Mucosa of descending colon (tissue), 3 donors: ENCODE measurements around the gene BSG. TPM values are rescaled to one million over a fixed set of nuclear protein-coding genes. Genes with fewer than 3 reads are reported as not detected.
A peak's percentile ranks its signal among the peaks of the same experiment; 100 is the strongest.

Experiments used
- ATAC-seq: fragments of 200-7000 bp; cut with Tn5 transposase; one replicate; pipeline ENCODE4 v1.9.1; 2020; ENCODE audit warnings: mild to moderate bottlenecking, moderate library complexity
- DNase-seq, 3 donors: peaks; one replicate each; pipeline ENCODE4 v3.0.0-alpha.2; 2020
- H3K36me3 ChIP-seq: fragments of 200-600 bp; one replicate; pipeline ENCODE4 v1.8.0; 2021; ENCODE audit warnings: low read depth, mild to moderate bottlenecking
- H3K4me1 ChIP-seq: fragments of 200-600 bp; one replicate; pipeline ENCODE4 v1.8.0; 2021; ENCODE audit warnings: low read depth, mild to moderate bottlenecking
- H3K4me3 ChIP-seq: fragments of 200-600 bp; one replicate; pipeline ENCODE4 v1.8.0; 2021; ENCODE audit warnings: mild to moderate bottlenecking
- H3K9me3 ChIP-seq: fragments of 200-600 bp; one replicate; pipeline ENCODE4 v1.8.0; 2021; ENCODE audit warnings: mild to moderate bottlenecking
- CTCF ChIP-seq: fragments of 200-600 bp; IDR thresholded peaks from one replicate; pipeline ENCODE4 v1.8.0; 2022; ENCODE audit warnings: antibody characterized with exemption, mild to moderate bottlenecking
- intact Hi-C, 2 donors: fragments of 100-400 bp; cut with DNase I in 1 of 2; cut with micrococcal nuclease in 1 of 2; formaldehyde crosslinking; loops; one replicate each; pipeline versions ENCODE4 v1.11.0 to v1.11.1; 2022; cut with DNase I, micrococcal nuclease
- total RNA-seq, 3 donors: library from RNA; stranded (reverse); fragmentation: NEBNext Ultra II Directional in 2 of 3; extraction: Animal tissue kit (Norgen Biotek cat#: 25700) in 2 of 3; gene quantifications; one replicate each; pipeline versions ENCODE4 v1.2.1 to v1.2.4, GENCODE V29; 2021 to 2023
- donor health status: DM: no; HTN: no; CAD: no; lungs with moderate emphysema.
- donor health status: DM: no; HTN: no; CAD: no.
- donor health status: DM: no; HTN: yes; CAD: no.

Gene BSG
- total RNA-seq, 3 donors from 2014 or later: 695 to 1,536 (median 896) TPM

DNA sequence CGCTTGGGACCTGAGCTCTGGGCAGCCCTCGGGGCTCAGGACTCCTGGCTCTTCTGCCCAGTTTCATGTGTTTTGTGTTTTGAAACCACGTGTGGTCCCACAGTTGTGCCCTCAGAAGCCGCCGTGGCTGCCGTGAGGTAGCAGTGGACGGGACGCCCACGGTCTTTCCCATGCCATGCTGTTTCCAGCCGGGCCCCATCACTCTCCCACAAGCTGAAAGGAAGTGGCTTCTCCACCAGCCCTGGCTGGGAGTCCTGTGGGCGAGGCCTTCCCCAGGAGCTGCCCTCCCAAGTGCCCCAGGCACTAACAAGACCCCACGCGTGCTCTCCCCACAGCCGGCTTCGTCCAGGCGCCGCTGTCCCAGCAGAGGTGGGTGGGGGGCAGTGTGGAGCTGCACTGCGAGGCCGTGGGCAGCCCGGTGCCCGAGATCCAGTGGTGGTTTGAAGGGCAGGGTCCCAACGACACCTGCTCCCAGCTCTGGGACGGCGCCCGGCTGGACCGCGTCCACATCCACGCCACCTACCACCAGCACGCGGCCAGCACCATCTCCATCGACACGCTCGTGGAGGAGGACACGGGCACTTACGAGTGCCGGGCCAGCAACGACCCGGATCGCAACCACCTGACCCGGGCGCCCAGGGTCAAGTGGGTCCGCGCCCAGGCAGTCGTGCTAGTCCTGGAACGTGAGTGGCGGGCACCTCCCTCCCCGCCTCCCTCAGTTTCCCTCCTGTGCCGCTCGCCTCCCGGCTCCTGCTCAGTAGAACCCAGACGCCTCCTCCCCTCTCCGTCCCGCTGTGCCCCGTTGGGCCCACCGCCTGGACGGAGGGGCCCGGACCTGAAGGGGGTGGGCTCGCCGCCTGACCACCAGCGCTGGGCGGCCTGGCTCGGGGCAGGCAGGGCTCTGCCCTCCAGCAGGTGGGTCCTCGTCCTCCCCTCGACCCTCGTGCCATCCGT lies 5.3 kb downstream of the BSG start:
- ATAC-seq (no peak), DNase-seq (peak in 1 of 3 donors; percentile 21)
- Histone ChIP-seq H3K4me3 (no peak overlapping the region), H3K36me3 (peaks cover 12% of the 10 kb centered on the region), H3K4me1 (peaks cover 26% of the 10 kb centered on the region), H3K9me3 (no peaks in the 10 kb centered on the region)
- intact Hi-C loops: no loop called here
- no peak for TF ChIP-seq CTCF

DNA sequence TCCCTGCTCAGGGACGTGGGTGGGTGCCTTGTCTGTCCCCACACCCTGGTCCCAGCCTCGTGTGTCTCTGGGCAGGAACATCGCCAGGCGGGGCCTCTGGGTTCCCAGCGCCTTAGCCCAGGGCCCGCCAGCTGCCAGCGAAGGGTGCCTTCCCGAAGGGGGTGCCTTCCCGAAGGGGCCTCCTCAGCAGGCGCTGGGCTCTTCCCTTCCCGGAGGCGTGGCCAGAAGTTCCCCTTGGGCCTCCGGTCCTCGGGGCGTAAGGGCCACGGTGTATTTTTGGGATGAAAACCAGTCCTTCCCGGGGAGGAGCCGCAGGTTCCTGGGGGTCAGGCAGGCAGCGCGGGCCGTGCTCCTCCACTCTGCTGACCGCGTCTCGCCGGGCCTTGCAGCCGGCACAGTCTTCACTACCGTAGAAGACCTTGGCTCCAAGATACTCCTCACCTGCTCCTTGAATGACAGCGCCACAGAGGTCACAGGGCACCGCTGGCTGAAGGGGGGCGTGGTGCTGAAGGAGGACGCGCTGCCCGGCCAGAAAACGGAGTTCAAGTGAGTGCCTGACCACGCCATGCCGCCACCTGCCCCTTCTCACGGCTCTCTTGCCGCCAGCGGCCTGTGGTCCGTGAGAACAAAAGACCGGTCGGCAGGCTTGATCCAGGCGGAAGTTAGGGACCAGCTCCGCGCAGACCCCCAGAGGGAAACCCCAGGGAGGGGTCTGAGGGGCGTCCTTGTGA lies 6.9 kb downstream of the BSG start:
- peaks cover 12% of the 10 kb centered on the region for H3K36me3 ChIP-seq
- no peaks in the 10 kb centered on the region for H3K9me3 ChIP-seq
- TF ChIP-seq CTCF: no peak
- intact Hi-C loops: no loop called here
- no peak for ATAC-seq
- H3K4me1 ChIP-seq: peaks cover 22% of the 10 kb centered on the region
- H3K4me3 ChIP-seq: no peak overlapping the region
- DNase-seq: peak in 1 of 3 donors; percentile 24

DNA sequence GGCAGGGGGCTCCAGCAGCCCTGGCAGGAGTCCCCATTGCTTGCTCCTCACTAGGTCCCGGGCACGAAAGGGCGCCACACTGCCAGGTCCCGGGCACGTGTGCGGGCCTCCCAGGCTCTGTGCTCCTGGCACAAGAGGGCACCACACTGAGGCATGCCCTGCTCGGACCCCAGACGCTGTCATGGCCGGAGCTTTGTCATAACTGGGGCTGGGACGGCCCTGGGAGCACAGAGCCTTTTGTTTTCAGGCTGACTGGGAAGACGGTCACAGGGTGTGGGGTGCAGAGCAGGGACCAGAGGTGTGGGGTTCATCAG lies 7.4 kb downstream of the BSG start:
- no peak overlapping the region for H3K4me3 ChIP-seq
- H3K36me3 ChIP-seq: peaks cover 12% of the 10 kb centered on the region
- DNase-seq (peak in 1 of 3 donors; percentile 14), ATAC-seq (no peak)
- no peak for TF ChIP-seq CTCF
- peaks cover 16% of the 10 kb centered on the region for H3K4me1 ChIP-seq
- intact Hi-C loops: loop anchor here in 1 of 2 donors (10.0 kb wide), 1 partner anchor 155 kb away; no protein-coding TSS in a partner anchor
- no peaks in the 10 kb centered on the region for H3K9me3 ChIP-seq

DNA sequence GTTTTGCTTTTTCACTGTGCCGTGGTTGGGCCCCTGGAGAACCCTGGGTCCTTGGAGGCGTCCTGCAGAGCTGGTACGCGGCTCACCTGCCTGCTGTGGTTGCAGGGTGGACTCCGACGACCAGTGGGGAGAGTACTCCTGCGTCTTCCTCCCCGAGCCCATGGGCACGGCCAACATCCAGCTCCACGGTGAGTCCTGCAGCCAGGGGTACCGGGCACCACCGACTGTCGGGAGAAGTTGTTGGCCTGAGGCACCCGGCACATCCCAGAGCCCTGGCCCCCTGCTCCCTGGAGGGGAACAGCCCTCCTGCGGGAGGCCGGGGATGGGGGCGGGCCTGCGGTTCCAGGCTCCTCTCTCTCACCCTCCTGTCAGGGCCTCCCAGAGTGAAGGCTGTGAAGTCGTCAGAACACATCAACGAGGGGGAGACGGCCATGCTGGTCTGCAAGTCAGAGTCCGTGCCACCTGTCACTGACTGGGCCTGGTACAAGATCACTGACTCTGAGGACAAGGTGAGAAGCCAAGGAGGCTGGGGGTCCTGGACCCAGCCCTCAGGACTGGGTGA lies 8.0 kb downstream of the BSG start:
- H3K4me3 ChIP-seq: no peak overlapping the region
- peaks cover 11% of the 10 kb centered on the region for H3K4me1 ChIP-seq
- ATAC-seq (no peak), DNase-seq (peak in 1 of 3 donors; percentile 28)
- intact Hi-C loops: loop anchor here in 1 of 2 donors (10.0 kb wide), 1 partner anchor 154 kb away; no protein-coding TSS in a partner anchor
- no peak for TF ChIP-seq CTCF
- peaks cover 12% of the 10 kb centered on the region for H3K36me3 ChIP-seq
- no peaks in the 10 kb centered on the region for H3K9me3 ChIP-seq

- H3K4me1 ChIP-seq: no peaks in the 10 kb centered on the region
- DNase-seq (peak in 1 of 3 donors; percentile 20), ATAC-seq (no peak)
- H3K4me3 ChIP-seq: no peak overlapping the region
- intact Hi-C loops: loop anchor here in 1 of 2 donors (10.0 kb wide), 1 partner anchor 153 kb away; no protein-coding TSS in a partner anchor
- peaks cover 12% of the 10 kb centered on the region for H3K36me3 ChIP-seq
- no peak for TF ChIP-seq CTCF
- no peaks in the 10 kb centered on the region for H3K9me3 ChIP-seq
Measured at GRCh38 chr19:581399-582111, 9.2 kb downstream of the BSG start.
